Naive thymus-derived CD8-positive, alpha-beta T cell (primary cell): ENCODE data around the gene TMEM39A. TPM values are rescaled to one million over a fixed set of nuclear protein-coding genes. Genes with fewer than 3 reads are reported as not detected.
A peak's percentile ranks its signal among the peaks of the same experiment; 100 is the strongest.

Source experiments
- ATAC-seq, 2 donors: fragments of 150-1000 bp; cut with Tn5 transposase in 1 of 2; sonication (Bioruptor Pico), chemical (Tn5 transposase) in 1 of 2; 1 replicate in 1 of 2; 2 replicates in 1 of 2; pipeline ENCODE4 v1.10.0; 2021; ENCODE audit warnings: mild to moderate bottlenecking in 2 of 2, moderate library complexity in 2 of 2
- POLR2A ChIA-PET: fragments of 350-600 bp; sonication (Branson Sonifier 250); formaldehyde crosslinking; loops from one replicate; lab custom pipeline; 2021; ENCODE audit warnings: antibody characterized with exemption; lab: Charles Lee
- DNase-seq, 10 donors: peaks; one replicate each; pipeline versions ENCODE4 v3.0.0 to v3.0.0-alpha.2; 2020 to 2022
- H3K27ac Mint-ChIP-seq, 10 donors: one replicate each; pipeline ENCODE4 v1.8.0; 2020 to 2022; ENCODE audit warnings: mild to moderate bottlenecking in 10 of 10, mixed read lengths in 10 of 10, moderate library complexity in 4 of 10, inconsistent platforms in 1 of 10
- H3K27me3 Mint-ChIP-seq, 5 donors: one replicate each; pipeline ENCODE4 v1.8.0; 2021 to 2022; ENCODE audit warnings: mixed read lengths in 5 of 5
- H3K36me3 Mint-ChIP-seq, 3 donors: one replicate each; pipeline ENCODE4 v1.8.0; 2020 to 2022; ENCODE audit warnings: mixed read lengths in 3 of 3, mild to moderate bottlenecking in 2 of 3, inconsistent platforms in 1 of 3
- H3K4me1 Mint-ChIP-seq, 4 donors: one replicate each; pipeline ENCODE4 v1.8.0; 2021 to 2022; ENCODE audit warnings: mixed read lengths in 4 of 4
- H3K4me3 Mint-ChIP-seq, 10 donors: one replicate each; pipeline ENCODE4 v1.8.0; 2020 to 2022; ENCODE audit warnings: mild to moderate bottlenecking in 10 of 10, mixed read lengths in 10 of 10, moderate library complexity in 6 of 10, inconsistent platforms in 1 of 10
- H3K9me3 Mint-ChIP-seq, 9 donors: one replicate each; pipeline ENCODE4 v1.8.0; 2020 to 2022; ENCODE audit warnings: mixed read lengths in 9 of 9, mild to moderate bottlenecking in 3 of 9, inconsistent platforms in 1 of 9, moderate library complexity in 1 of 9
- polyA plus RNA-seq, 3 donors: library from polyadenylated mRNA; unstranded; fragments of 300-500 nt; fragmentation: Illumina TruSeq; gene quantifications; one replicate each; pipeline ENCODE4 v1.2.3, GENCODE V29; 2021
- total RNA-seq, 8 experiments: library from RNA in 2 of 8; stranded (reverse) in 2 of 8; gene quantifications; one replicate each; pipeline ENCODE4 v1.2.3 and lab custom pipeline; 2021 to 2026

The TMEM39A gene
- total and polyA plus RNA-seq, 5 experiments from 2014 or later = 6.5 to 29.1 (median 11.9) TPM

DNA sequence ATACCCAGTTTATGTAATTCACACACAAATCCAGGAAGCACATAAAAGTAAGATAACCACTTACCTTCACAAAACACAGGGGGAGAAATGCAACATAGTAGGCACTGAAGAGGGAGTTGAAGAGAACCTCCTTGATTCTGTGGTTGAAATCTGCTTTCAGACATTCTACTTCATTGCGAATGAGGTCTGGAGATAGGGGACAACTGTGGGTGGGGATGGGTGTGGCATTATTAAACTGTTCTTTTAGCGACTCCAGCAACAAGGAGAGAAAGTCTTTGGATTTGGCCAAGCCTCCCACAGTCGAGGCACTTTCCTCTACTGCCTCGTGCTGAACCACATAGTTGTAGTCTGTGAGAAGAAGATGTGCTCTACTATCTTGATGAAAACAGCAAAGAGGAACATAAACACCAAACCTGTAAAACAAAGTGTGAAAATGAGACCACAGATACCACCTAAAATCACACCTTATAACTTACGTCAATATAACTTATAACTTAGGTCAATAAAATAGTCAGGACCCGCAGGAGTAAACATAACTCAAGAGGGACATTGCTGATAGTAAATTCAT lies 25.6 kb downstream of the TMEM39A start:
- peaks cover 0 to 4% (median 1%) of the 10 kb centered on the region in 4 donors for H3K4me1 Mint-ChIP-seq
- ATAC-seq (no peak), DNase-seq (peak in 1 of 10 donors; percentile 15)
- POLR2A ChIA-PET = no interaction called here
- H3K27ac Mint-ChIP-seq = peak overlapping the region in 1 of 10 donors; percentile 79
- no peaks in the 10 kb centered on the region for H3K27me3 Mint-ChIP-seq
- no peak overlapping the region for H3K4me3 Mint-ChIP-seq
- peaks cover 43 to 84% (median 80%) of the 10 kb centered on the region in 3 donors for H3K36me3 Mint-ChIP-seq
- peaks cover 0 to 4% (median 0%) of the 10 kb centered on the region in 9 donors for H3K9me3 Mint-ChIP-seq

DNA sequence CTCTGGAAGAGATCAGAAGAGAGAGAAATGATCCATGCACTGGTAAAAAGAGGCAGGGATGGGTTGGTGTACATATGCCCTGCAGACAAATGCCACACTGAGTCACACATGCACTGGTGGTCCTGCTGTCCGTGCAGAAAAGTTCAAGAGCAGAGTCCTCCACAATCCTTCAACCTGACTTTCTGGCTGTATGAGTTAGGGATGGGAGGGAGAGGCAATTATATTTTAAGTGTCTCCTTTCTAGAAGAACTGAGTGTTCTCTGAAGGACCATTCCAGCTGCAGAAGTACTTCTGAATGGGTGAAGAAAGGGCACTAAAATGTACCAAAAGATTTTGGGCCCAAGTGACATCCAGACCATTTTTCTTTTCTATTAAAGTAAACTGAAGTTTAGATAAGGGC lies 26.4 kb downstream of the TMEM39A start:
- Mint-ChIP-seq H3K4me1 (peaks cover 0 to 4% (median 1%) of the 10 kb centered on the region in 4 donors), H3K9me3 (peaks cover 0 to 4% (median 0%) of the 10 kb centered on the region in 9 donors), H3K4me3 (no peak overlapping the region), H3K27ac (peak overlapping the region in 2 of 10 donors; percentile 34 to 58), H3K36me3 (peaks cover 49 to 84% (median 79%) of the 10 kb centered on the region in 3 donors), H3K27me3 (no peaks in the 10 kb centered on the region)
- POLR2A ChIA-PET = no interaction called here
- ATAC-seq (no peak), DNase-seq (no peak)

DNA sequence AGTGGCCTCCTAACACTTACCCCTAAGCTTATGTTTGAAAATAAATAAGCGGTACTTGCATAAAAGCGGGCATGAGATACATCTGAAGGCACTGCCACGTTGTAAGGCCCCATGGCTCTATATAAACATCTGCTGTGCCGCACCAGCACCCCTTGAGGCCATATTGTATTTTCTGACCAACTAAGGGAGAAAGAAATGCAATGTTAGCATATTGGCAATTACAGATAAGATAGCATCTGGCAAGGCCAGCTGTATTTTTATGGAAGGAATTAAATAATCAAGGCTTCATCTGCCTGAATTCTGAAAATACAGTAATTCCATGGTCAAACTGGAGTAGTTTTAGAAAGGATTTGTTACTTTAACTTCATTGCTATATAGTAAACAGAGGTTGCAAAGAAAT lies 28.7 kb downstream of the TMEM39A start:
- no peaks in the 10 kb centered on the region for H3K27me3 Mint-ChIP-seq
- DNase-seq (no peak), ATAC-seq (no peak)
- peaks cover 0 to 24% (median 14%) of the 10 kb centered on the region in 9 donors for H3K9me3 Mint-ChIP-seq
- H3K4me3 Mint-ChIP-seq = no peak overlapping the region
- no peak overlapping the region for H3K27ac Mint-ChIP-seq
- POLR2A ChIA-PET = no interaction called here
- peaks cover 0 to 4% (median 1%) of the 10 kb centered on the region in 4 donors for H3K4me1 Mint-ChIP-seq
- peaks cover 71 to 92% (median 81%) of the 10 kb centered on the region in 3 donors for H3K36me3 Mint-ChIP-seq

DNA sequence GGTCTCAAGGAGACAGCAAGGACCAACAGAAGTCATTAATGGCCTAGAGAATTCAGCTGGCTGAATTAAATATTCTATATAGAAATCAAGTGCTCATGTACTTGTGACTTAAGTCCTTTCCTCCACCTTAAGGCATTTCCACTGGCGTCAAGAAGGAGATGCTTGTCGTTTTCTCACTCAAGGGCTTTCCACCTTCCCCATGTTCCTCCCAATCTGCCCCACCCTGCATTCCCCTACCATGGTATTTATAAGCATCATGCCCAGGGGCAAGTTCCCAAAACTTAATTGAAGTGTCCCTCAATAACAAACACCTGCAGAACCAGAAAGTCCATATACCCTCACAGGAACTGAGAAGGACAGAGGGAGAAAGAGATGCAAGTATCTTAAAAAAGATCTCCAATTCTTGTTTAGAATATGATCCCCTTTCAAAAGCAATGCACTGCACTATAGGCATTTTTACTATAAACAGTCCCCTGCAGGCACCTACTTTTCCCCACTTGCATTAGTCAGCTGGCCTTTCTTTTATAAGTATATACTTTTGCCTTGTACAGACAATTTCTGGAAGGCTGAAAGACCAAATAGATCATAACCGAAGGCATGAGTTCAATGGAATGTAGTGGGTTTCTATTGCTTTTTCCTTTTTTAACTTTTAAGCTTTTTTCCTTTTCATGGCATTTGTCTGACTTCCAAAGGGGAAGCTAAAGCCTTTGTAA lies 29.6 kb downstream of the TMEM39A start:
- POLR2A ChIA-PET = no interaction called here
- H3K27ac Mint-ChIP-seq = no peak overlapping the region
- H3K27me3 Mint-ChIP-seq = no peaks in the 10 kb centered on the region
- no peak for ATAC-seq
- peaks cover 0 to 4% (median 1%) of the 10 kb centered on the region in 4 donors for H3K4me1 Mint-ChIP-seq
- no peak for DNase-seq
- peaks cover 79 to 97% (median 89%) of the 10 kb centered on the region in 3 donors for H3K36me3 Mint-ChIP-seq
- H3K9me3 Mint-ChIP-seq = peaks cover 0 to 33% (median 22%) of the 10 kb centered on the region in 9 donors
- no peak overlapping the region for H3K4me3 Mint-ChIP-seq

DNA sequence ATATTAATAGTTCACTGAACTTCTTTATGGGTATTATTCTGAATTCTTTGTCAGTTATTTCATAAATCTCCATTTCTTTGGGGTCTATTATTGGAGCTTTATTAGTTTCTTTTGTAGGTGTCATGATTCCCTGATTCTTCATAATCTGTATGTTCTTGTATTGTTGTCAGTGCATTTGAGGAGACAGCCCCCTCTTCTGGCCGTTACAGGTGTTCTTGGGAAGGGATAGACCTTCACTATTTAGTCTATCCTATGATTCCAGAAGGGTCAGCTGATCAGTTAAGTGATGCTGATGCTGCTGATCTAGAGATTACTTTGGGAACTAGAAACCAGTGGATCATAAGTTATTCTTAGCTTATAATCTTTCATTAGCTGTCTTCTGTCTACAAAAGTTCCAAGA lies 34.9 kb downstream of the TMEM39A start:
- no peak for DNase-seq
- H3K27me3 Mint-ChIP-seq = no peaks in the 10 kb centered on the region
- POLR2A ChIA-PET = no interaction called here
- H3K4me3 Mint-ChIP-seq = no peak overlapping the region
- H3K27ac Mint-ChIP-seq = no peak overlapping the region
- no peaks in the 10 kb centered on the region for H3K4me1 Mint-ChIP-seq
- no peak for ATAC-seq
- peaks cover 47 to 72% (median 72%) of the 10 kb centered on the region in 3 donors for H3K36me3 Mint-ChIP-seq
- H3K9me3 Mint-ChIP-seq = peaks cover 19 to 78% (median 58%) of the 10 kb centered on the region in 9 donors

DNA sequence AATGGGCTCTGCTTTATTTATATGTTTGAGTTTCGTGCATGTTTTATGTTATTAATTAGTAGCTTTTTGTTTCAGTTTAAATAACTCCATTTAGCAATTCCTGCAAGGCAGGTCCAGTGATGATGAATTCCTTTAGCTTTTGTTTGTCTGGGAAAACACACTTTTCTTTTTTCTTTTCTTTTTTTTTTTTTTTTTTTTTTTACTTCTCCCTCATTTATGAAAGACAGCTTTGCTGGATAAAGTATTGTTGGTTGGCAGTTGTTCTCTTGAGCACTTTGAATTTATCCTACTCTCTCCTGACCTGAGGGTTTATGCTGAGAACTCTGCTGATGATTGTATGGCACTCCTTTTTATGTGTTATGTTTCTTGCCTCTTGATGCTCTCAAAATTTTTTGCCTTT lies 35.7 kb downstream of the TMEM39A start:
- Mint-ChIP-seq H3K36me3 (peaks cover 39 to 65% (median 65%) of the 10 kb centered on the region in 3 donors), H3K4me3 (no peak overlapping the region), H3K4me1 (no peaks in the 10 kb centered on the region), H3K27ac (no peak overlapping the region), H3K9me3 (peaks cover 19 to 85% (median 58%) of the 10 kb centered on the region in 9 donors), H3K27me3 (no peaks in the 10 kb centered on the region)
- no peak for ATAC-seq
- no peak for DNase-seq
- POLR2A ChIA-PET = no interaction called here

DNA sequence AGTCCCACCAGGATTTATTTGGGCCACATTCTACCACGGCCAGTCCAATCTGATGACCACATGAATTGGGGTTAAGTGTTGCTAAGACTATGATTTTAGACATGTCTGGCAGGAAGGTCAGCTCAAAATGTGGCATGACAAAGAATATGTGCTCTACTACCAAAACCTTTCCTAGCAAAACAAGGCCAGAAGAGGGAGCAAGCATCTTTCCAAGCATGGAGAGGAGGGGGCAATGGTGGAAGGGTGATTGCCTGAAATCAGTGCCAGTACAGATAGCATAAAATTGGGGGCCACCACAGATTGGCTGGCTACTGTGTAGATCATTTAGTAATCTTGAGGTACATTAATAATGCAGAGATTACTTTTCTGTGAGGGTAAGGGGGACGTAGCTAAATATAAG lies 43.2 kb downstream of the TMEM39A start:
- Mint-ChIP-seq H3K4me3 (no peak overlapping the region), H3K4me1 (peaks cover 0 to 11% (median 8%) of the 10 kb centered on the region in 4 donors), H3K36me3 (peaks cover 0 to 11% (median 6%) of the 10 kb centered on the region in 3 donors), H3K9me3 (peaks cover 0 to 20% (median 9%) of the 10 kb centered on the region in 9 donors), H3K27ac (no peak overlapping the region), H3K27me3 (no peaks in the 10 kb centered on the region)
- ATAC-seq (no peak), DNase-seq (no peak)
- POLR2A ChIA-PET = no interaction called here

DNA sequence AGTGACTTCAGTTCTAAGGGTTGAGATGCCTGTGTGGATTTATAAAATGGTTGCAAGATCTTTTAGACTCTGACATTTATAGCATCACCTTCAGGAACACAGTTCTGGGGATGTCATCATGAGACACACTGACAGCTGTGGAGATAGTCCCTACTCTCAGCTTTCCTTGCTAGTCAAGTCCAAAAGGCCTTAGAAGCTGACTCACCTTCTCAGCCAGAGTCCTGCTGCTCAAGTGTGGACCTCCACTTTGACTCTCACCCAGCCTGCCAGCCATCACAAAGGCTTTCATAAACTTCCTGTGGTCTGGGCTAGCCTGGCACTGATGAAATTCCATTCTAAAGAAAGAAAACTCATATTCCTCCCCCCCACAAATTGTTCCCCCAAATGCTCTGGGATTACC lies 44.8 kb downstream of the TMEM39A start:
- Mint-ChIP-seq H3K4me3 (no peak overlapping the region), H3K4me1 (peaks cover 0 to 11% (median 8%) of the 10 kb centered on the region in 4 donors), H3K27me3 (no peaks in the 10 kb centered on the region), H3K27ac (peak overlapping the region in 1 of 10 donors; percentile 13), H3K36me3 (peaks cover 0 to 6% (median 4%) of the 10 kb centered on the region in 3 donors), H3K9me3 (peaks cover 0 to 9% (median 2%) of the 10 kb centered on the region in 9 donors)
- DNase-seq (no peak), ATAC-seq (no peak)
- POLR2A ChIA-PET = no interaction called here

DNA sequence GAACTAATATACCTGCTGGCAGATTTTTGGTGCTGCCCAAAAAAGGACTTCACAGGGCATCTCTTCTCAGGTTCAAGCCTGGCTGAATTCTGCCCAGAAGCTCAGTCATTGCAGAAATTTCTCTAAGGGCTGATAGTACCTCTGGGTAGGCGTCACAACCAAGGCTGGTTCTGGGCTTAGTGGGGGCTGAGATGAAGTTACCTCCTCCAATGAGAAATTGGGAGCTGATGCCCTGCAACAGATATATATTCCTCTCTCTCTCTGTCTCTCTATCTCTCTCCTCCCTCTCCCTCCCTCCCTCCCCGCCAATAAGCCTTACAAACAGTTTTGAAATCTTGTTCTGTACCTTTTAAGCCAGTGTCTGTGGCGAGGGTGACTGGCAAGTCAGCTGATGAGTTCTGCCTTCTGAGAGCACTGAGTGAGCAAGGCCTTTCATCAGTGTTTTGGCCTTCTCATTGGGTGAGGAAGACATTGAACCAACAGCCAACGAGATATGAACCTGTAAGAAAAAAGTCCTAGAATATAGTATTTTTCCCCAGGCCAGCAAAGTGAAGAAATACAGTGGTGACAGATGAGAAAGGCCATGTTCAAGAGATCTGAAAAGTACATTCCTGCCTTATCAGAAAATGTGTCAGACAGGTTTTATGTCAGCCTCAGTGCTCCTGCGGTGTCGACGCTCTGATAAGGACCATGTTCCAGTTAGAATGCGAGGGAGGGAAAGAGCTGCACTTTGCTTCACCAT lies 45.5 kb downstream of the TMEM39A start:
- ATAC-seq (no peak), DNase-seq (no peak)
- POLR2A ChIA-PET = no interaction called here
- H3K27me3 Mint-ChIP-seq = no peaks in the 10 kb centered on the region
- no peak overlapping the region for H3K4me3 Mint-ChIP-seq
- H3K27ac Mint-ChIP-seq = peak overlapping the region in 2 of 10 donors; percentile 21 to 37
- peaks cover 0 to 9% (median 0%) of the 10 kb centered on the region in 9 donors for H3K9me3 Mint-ChIP-seq
- H3K4me1 Mint-ChIP-seq = peaks cover 0 to 11% (median 8%) of the 10 kb centered on the region in 4 donors
- H3K36me3 Mint-ChIP-seq = peaks cover 0 to 6% (median 4%) of the 10 kb centered on the region in 3 donors

DNA sequence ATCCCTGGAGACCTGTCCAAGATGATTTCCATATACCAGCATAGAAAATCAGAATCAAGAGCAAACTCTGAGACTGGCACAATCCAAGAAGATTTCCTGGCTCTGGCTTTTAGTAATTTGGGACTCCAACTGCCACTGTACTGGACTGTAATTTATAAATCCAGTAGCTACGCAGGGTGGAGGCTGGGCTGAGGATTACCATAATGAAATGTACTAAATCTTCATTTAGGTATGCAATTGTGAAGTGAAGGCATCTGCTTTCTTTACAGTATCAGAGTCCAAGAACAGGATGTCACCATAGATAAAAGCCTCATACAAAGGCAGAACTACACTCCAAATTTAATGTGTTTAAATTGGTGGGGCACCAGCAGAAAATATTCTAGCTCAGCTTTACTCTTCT lies 46.5 kb downstream of the TMEM39A start:
- Mint-ChIP-seq H3K9me3 (peaks cover 0 to 4% (median 0%) of the 10 kb centered on the region in 9 donors), H3K27me3 (no peaks in the 10 kb centered on the region), H3K4me1 (peaks cover 0 to 7% (median 5%) of the 10 kb centered on the region in 4 donors), H3K27ac (peak overlapping the region in 2 of 10 donors; percentile 21 to 73), H3K4me3 (no peak overlapping the region), H3K36me3 (peaks cover 0 to 6% (median 2%) of the 10 kb centered on the region in 3 donors)
- DNase-seq = no peak
- no peak for ATAC-seq
- POLR2A ChIA-PET = no interaction called here

DNA sequence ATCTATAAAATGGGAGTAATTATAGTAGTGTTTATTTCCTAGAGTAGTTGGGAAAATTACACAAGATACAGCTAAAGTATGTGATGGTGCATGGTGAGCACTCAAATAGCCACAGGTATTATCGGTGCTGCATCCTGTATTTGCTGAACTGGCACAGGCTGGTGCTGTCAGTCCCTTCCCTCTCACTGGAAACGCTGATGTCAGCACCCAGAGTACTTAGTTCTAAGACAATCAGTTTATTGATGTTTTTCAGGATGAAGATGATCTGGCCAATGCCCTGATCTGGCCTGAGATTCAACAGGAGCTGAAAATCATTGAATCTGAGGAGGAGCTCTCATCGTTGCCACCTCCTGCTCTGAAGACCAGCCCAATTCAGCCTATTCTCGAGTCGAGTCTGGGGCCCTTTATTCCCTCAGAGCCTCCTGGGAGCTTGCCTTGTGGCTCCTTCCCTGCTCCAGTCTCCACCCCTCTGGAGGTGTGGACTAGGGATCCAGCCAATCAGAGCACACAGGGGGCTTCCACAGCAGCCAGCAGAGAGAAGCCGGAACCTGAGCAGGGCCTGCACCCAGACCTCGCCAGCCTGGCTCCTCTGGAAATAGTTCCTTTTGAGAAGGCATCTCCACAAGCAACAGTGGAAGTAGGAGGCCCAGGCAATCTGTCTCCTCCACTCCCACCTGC lies 49.7 kb downstream of the TMEM39A start:
- DNase-seq = no peak
- Mint-ChIP-seq H3K27ac (peak overlapping the region in 1 of 10 donors; percentile 38), H3K9me3 (no peaks in the 10 kb centered on the region), H3K27me3 (no peaks in the 10 kb centered on the region), H3K4me1 (no peaks in the 10 kb centered on the region), H3K4me3 (no peak overlapping the region), H3K36me3 (peaks cover 0 to 18% (median 12%) of the 10 kb centered on the region in 3 donors)
- ATAC-seq = no peak
- POLR2A ChIA-PET = no interaction called here

DNA sequence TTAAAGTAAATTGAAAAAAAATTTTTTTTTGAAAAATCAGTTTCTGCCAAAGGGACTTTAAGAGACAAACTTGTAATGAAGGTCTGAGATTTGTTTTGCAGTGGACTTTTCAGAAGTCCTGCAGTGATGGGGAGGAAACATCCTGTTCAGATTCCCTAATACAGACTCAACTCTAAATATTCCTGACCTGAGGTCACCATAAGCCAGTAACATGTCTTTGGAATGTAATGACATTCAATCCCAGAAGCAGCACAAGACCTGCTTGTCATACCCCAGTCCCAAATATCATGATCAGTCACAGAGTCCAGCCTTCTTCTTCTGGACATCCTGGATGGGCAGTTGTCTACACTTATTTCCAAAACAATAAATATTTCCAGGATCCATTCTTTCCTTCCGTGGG lies 53.6 kb downstream of the TMEM39A start:
- H3K27me3 Mint-ChIP-seq = no peaks in the 10 kb centered on the region
- H3K4me1 Mint-ChIP-seq = no peaks in the 10 kb centered on the region
- no peak for ATAC-seq
- POLR2A ChIA-PET = no interaction called here
- no peak overlapping the region for H3K27ac Mint-ChIP-seq
- H3K4me3 Mint-ChIP-seq = no peak overlapping the region
- H3K36me3 Mint-ChIP-seq = peaks cover 0 to 14% (median 11%) of the 10 kb centered on the region in 3 donors
- no peaks in the 10 kb centered on the region for H3K9me3 Mint-ChIP-seq
- DNase-seq = no peak
